K562 (cell line): ENCODE data around the gene FBLN2. TPM values are rescaled to one million over a fixed set of nuclear protein-coding genes. Genes with fewer than 3 reads are reported as not detected.

ENCODE experiments used
- ARID1B ChIP-seq: fragments of 450-650 bp; IDR thresholded peaks from 2 replicates; pipeline ENCODE4 v1.6.1; 2016; ENCODE audit warnings: antibody characterized with exemption, mild to moderate bottlenecking, inconsistent platforms
- CEBPG ChIP-seq, 3 experiments: fragments of 200-800 bp in 1 of 3; sonication (Bioruptor generic) in 1 of 3; sonication (generic) in 1 of 3; formaldehyde crosslinking in 1 of 3; IDR thresholded peaks in 2 of 3; conservative IDR thresholded peaks in 1 of 3; 2 replicates each; pipeline versions ENCODE4 v1.6.1 to v1.8.0; 2016 to 2022; ENCODE audit warnings: missing compliant biosample characterization in 2 of 3, missing genetic modification characterization in 2 of 3, mild to moderate bottlenecking in 1 of 3, missing genetic modification reagents in 1 of 3
- FOXM1 ChIP-seq, 2 experiments: fragments of 450-650 bp in 1 of 2; sonication (generic) in 1 of 2; formaldehyde crosslinking in 1 of 2; IDR thresholded peaks; 2 replicates each; pipeline versions ENCODE4 v1.6.1 to v1.9.0; 2017 to 2022; ENCODE audit warnings: low read depth in 2 of 2, mild to moderate bottlenecking in 2 of 2, missing genetic modification reagents in 1 of 2, moderate library complexity in 1 of 2
- HDGF ChIP-seq: fragments of 450-650 bp; IDR thresholded peaks from 2 replicates; pipeline ENCODE4 v1.6.1; 2016
- KDM1A ChIP-seq, 2 experiments: fragments of 450-650 bp; IDR thresholded peaks; 2 replicates each; pipeline ENCODE4 v1.6.1; 2016; ENCODE audit warnings: mild to moderate bottlenecking in 2 of 2
- MTA3 ChIP-seq: fragments of 450-650 bp; formaldehyde crosslinking; IDR thresholded peaks from 2 replicates; pipeline ENCODE4 v1.6.1; 2017; ENCODE audit warnings: mild to moderate bottlenecking, borderline replicate concordance
- NUFIP1 ChIP-seq: fragments of 450-650 bp; IDR thresholded peaks from 2 replicates; pipeline ENCODE4 v1.6.1; 2018; ENCODE audit not compliant: partially characterized antibody
- ZC3H11A ChIP-seq: IDR thresholded peaks from 2 replicates; pipeline ENCODE4 v1.6.1; 2012; ENCODE audit warnings: low read depth, low read length, improper control_type of control experiment
- ZNF175 ChIP-seq: fragments of 200-800 bp; sonication (Bioruptor generic); IDR thresholded peaks from 2 replicates; pipeline ENCODE4 v1.6.1; 2016; ENCODE audit warnings: low read depth, mild to moderate bottlenecking, missing genetic modification characterization, missing compliant biosample characterization
- polyA plus RNA-seq, 8 experiments: library from polyadenylated mRNA; depleted of rRNA in 4 of 8; stranded (reverse) in 5 of 8; unstranded in 3 of 8; fragments of >200 nt; fragmentation: Nextera tagmentation in 2 of 8; fragmentation: Illumina TruSeq in 1 of 8; extraction: Ambion mirVana in 2 of 8; extraction: Trizol in 1 of 8; gene quantifications; 2 replicates each; pipeline versions ENCODE4 v1.2.1 to v1.2.3, GENCODE V29; 2011 to 2014; ENCODE audit warnings: inconsistent platforms in 1 of 8, missing spikeins in 1 of 8
- total RNA-seq, 7 experiments: library from RNA; depleted of rRNA in 6 of 7; stranded (reverse); fragments of >200 nt in 6 of 7; fragmentation: Illumina TruSeq in 2 of 7; extraction: Trizol in 2 of 7; gene quantifications; 2 replicates each; pipeline versions ENCODE4 v1.2.1 to v1.2.3, GENCODE V29; 2011 to 2021; ENCODE audit warnings: low replicate concordance in 1 of 7
- TF ChIP-seq, protein P1 (sequence below): fragments of 150-350 bp; conservative IDR thresholded peaks from 2 replicates; pipeline ENCODE4 v1.6.1; 2014; ENCODE audit warnings: low read length
- TF ChIP-seq, protein P2 (sequence below): fragments of 450-650 bp; conservative IDR thresholded peaks from 2 replicates; pipeline ENCODE4 v1.6.1; 2016; ENCODE audit warnings: missing genetic modification characterization, low read depth, mild to moderate bottlenecking, control low read depth, missing compliant biosample characterization
- TF ChIP-seq, protein P3 (sequence below): fragments of 450-650 bp; IDR thresholded peaks from one replicate; pipeline ENCODE4 v1.6.1; 2018; ENCODE audit warnings: mild to moderate bottlenecking, moderate library complexity; ENCODE audit not compliant: partially characterized antibody
- TF ChIP-seq, protein P4 (sequence below): sonication (generic); formaldehyde crosslinking; IDR thresholded peaks from 2 replicates; pipeline ENCODE4 v1.4.0; 2020; ENCODE audit warnings: mild to moderate bottlenecking, missing genetic modification reagents
- TF ChIP-seq, protein P5 (sequence below): fragments of 250-450 bp; sonication (Bioruptor Pico); IDR thresholded peaks from 2 replicates; pipeline ENCODE4 v1.4.0; 2020
- TF ChIP-seq, protein P6 (sequence below): fragments of 450-650 bp; formaldehyde crosslinking; IDR thresholded peaks from 2 replicates; pipeline ENCODE4 v1.4.0; 2020; ENCODE audit warnings: mild to moderate bottlenecking, mixed read lengths

Gene FBLN2
- total and polyA plus RNA-seq, 9 of the 15 experiments (the other 6 are each of a cell fraction or from before 2014, with no cell fraction given) = 0.03 to 0.10 (median 0.04) TPM; not detected in 6

DNA sequence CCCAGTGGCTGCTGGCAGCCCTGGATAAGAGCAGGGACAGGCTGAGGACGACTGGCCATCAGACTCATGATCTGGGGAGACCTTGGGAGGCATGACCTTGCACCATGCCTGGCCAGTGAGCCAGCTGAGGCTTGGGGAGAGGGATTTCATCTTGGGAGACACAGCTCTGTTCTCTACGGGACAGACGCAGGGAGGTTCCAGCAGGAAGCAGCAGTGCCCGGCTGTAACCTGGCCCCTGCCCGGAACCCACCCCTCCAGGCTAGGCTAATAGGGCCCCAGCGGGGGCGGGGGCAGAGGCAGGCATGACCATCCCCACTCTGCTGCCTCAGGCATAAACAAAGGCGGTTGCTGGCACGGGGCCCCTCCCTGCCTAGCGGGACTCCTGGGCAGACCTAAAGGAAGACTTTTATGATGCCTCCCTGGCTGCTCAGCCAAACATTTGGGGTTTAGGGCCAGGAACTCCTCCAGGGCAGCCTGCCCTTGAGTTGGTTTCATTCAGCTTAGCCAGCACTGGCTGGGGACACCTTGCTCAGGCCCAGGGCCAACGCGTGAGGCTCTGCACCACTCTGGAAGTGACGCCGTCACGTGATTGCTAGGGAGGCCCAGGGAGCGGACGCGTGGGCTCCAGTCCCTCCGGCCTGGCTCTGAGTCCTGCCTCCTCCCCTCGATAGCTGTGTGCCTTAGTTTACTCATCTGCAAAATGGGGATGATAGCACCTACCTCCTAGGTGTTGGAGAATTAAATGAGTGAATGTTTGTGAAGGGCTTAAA, 41.2 kb upstream of the FBLN2 start (continued):
- TF ChIP-seq, protein P1, sequence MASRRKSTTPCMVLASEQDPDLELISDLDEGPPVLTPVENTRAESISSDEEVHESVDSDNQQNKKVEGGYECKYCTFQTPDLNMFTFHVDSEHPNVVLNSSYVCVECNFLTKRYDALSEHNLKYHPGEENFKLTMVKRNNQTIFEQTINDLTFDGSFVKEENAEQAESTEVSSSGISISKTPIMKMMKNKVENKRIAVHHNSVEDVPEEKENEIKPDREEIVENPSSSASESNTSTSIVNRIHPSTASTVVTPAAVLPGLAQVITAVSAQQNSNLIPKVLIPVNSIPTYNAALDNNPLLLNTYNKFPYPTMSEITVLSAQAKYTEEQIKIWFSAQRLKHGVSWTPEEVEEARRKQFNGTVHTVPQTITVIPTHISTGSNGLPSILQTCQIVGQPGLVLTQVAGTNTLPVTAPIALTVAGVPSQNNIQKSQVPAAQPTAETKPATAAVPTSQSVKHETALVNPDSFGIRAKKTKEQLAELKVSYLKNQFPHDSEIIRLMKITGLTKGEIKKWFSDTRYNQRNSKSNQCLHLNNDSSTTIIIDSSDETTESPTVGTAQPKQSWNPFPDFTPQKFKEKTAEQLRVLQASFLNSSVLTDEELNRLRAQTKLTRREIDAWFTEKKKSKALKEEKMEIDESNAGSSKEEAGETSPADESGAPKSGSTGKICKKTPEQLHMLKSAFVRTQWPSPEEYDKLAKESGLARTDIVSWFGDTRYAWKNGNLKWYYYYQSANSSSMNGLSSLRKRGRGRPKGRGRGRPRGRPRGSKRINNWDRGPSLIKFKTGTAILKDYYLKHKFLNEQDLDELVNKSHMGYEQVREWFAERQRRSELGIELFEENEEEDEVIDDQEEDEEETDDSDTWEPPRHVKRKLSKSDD = no peak
- TF ChIP-seq HDGF (no peak), FOXM1 (IDR thresholded peaks at IDR 0.05; ENCODE audit: low read depth) (no peak), FOXM1 (CRISPR knock-in tag; IDR thresholded peaks at IDR 0.05; ENCODE audit: low read depth) (no peak), CEBPG (CRISPR knock-in tag; IDR thresholded peaks at IDR 0.05) (no peak), CEBPG (tag; conservative IDR thresholded peaks at IDR 0.05 in 1 of 2, IDR thresholded peaks at IDR 0.05 in 1 of 2) (no peak), ZC3H11A (no peak), KDM1A (IDR thresholded peaks at IDR 0.05) (peak; percentile 41 to 79; a peak in 3 of 4 replicates), MTA3 (no peak), ZNF175 (CRISPR knock-in tag) (no peak), NUFIP1 (no peak), ARID1B (no peak)
- TF ChIP-seq, protein P2, sequence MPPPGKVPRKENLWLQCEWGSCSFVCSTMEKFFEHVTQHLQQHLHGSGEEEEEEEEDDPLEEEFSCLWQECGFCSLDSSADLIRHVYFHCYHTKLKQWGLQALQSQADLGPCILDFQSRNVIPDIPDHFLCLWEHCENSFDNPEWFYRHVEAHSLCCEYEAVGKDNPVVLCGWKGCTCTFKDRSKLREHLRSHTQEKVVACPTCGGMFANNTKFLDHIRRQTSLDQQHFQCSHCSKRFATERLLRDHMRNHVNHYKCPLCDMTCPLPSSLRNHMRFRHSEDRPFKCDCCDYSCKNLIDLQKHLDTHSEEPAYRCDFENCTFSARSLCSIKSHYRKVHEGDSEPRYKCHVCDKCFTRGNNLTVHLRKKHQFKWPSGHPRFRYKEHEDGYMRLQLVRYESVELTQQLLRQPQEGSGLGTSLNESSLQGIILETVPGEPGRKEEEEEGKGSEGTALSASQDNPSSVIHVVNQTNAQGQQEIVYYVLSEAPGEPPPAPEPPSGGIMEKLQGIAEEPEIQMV = no peak
- TF ChIP-seq, protein P3, sequence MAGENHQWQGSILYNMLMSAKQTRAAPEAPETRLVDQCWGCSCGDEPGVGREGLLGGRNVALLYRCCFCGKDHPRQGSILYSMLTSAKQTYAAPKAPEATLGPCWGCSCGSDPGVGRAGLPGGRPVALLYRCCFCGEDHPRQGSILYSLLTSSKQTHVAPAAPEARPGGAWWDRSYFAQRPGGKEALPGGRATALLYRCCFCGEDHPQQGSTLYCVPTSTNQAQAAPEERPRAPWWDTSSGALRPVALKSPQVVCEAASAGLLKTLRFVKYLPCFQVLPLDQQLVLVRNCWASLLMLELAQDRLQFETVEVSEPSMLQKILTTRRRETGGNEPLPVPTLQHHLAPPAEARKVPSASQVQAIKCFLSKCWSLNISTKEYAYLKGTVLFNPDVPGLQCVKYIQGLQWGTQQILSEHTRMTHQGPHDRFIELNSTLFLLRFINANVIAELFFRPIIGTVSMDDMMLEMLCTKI = no peak
- TF ChIP-seq, protein P4, sequence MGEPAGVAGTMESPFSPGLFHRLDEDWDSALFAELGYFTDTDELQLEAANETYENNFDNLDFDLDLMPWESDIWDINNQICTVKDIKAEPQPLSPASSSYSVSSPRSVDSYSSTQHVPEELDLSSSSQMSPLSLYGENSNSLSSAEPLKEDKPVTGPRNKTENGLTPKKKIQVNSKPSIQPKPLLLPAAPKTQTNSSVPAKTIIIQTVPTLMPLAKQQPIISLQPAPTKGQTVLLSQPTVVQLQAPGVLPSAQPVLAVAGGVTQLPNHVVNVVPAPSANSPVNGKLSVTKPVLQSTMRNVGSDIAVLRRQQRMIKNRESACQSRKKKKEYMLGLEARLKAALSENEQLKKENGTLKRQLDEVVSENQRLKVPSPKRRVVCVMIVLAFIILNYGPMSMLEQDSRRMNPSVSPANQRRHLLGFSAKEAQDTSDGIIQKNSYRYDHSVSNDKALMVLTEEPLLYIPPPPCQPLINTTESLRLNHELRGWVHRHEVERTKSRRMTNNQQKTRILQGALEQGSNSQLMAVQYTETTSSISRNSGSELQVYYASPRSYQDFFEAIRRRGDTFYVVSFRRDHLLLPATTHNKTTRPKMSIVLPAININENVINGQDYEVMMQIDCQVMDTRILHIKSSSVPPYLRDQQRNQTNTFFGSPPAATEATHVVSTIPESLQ (CRISPR knock-in tag) = no peak
- TF ChIP-seq, protein P5, sequence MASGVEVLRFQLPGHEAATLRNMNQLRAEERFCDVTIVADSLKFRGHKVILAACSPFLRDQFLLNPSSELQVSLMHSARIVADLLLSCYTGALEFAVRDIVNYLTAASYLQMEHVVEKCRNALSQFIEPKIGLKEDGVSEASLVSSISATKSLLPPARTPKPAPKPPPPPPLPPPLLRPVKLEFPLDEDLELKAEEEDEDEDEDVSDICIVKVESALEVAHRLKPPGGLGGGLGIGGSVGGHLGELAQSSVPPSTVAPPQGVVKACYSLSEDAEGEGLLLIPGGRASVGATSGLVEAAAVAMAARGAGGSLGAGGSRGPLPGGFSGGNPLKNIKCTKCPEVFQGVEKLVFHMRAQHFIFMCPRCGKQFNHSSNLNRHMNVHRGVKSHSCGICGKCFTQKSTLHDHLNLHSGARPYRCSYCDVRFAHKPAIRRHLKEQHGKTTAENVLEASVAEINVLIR = no peak
- TF ChIP-seq, protein P6, sequence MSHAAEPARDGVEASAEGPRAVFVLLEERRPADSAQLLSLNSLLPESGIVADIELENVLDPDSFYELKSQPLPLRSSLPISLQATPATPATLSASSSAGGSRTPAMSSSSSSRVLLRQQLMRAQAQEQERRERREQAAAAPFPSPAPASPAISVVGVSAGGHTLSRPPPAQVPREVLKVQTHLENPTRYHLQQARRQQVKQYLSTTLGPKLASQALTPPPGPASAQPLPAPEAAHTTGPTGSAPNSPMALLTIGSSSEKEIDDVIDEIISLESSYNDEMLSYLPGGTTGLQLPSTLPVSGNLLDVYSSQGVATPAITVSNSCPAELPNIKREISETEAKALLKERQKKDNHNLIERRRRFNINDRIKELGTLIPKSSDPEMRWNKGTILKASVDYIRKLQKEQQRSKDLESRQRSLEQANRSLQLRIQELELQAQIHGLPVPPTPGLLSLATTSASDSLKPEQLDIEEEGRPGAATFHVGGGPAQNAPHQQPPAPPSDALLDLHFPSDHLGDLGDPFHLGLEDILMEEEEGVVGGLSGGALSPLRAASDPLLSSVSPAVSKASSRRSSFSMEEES (CRISPR knock-in tag) = peak; percentile 87
